ENCODE data around the gene GRIN2D.

GRIN2D gene

GRCh38 chr19:48393559-48394330 is at the start of gene GRIN2D:
Gene GRIN2D (plus strand): TSS chr19:48393668. CDS start chr19:48398393, 4,725 bp downstream.
- DNase-seq (ENCODE audit: low read depth, low spot score): no peak

- DNase-seq (ENCODE audit: low read depth, low spot score): no peak
Observed at GRCh38 chr19:48344892-48345291, 48.6 kb upstream of the GRIN2D start.

GRCh38 chr19:48346191-48346590 is 47.3 kb upstream of the GRIN2D start:
- no peak for DNase-seq (ENCODE audit: low read depth, low spot score)

GRCh38 chr19:48348045-48348444 is 45.4 kb upstream of the GRIN2D start:
- no peak for DNase-seq (ENCODE audit: low read depth, low spot score)

GRCh38 chr19:48348737-48349136 is 44.7 kb upstream of the GRIN2D start:
- DNase-seq (ENCODE audit: low read depth, low spot score): no peak

GRCh38 chr19:48350856-48351255 is 42.6 kb upstream of the GRIN2D start:
- no peak for DNase-seq (ENCODE audit: low read depth, low spot score)

- no peak for DNase-seq (ENCODE audit: low read depth, low spot score)
Observed at GRCh38 chr19:48351341-48351752, 42.1 kb upstream of the GRIN2D start.

GRCh38 chr19:48353677-48354076 is 39.8 kb upstream of the GRIN2D start:
- DNase-seq (ENCODE audit: low read depth, low spot score): no peak

- no peak for DNase-seq (ENCODE audit: low read depth, low spot score)
Observed at GRCh38 chr19:48354332-48354992, 39.0 kb upstream of the GRIN2D start.

GRCh38 chr19:48355365-48355954 is 38.0 kb upstream of the GRIN2D start:
- DNase-seq (ENCODE audit: low read depth, low spot score): no peak

GRCh38 chr19:48359123-48359522 is 34.3 kb upstream of the GRIN2D start:
- no peak for DNase-seq (ENCODE audit: low read depth, low spot score)

- no peak for DNase-seq (ENCODE audit: low read depth, low spot score)
Observed at GRCh38 chr19:48361912-48362311, 31.6 kb upstream of the GRIN2D start.

- peak; percentile 92 for DNase-seq (ENCODE audit: low read depth, low spot score)
Observed at GRCh38 chr19:48362716-48363499, 30.6 kb upstream of the GRIN2D start.

- DNase-seq (ENCODE audit: low read depth, low spot score): no peak
Observed at GRCh38 chr19:48363500-48363809, 30.0 kb upstream of the GRIN2D start.

- peak; percentile 96 for DNase-seq (ENCODE audit: low read depth, low spot score)
Observed at GRCh38 chr19:48363810-48364597, 29.5 kb upstream of the GRIN2D start, which contains the start of the genes SYNGR4 and TMEM143. Gene SYNGR4 (plus strand): TSS chr19:48364367. CDS start chr19:48365843, 1,476 bp downstream. Gene TMEM143 (minus strand): TSS chr19:48363940. CDS start chr19:48363920, 20 bp downstream.

GRCh38 chr19:48364598-48365348 is 28.7 kb upstream of the GRIN2D start:
- no peak for DNase-seq (ENCODE audit: low read depth, low spot score)

- no peak for DNase-seq (ENCODE audit: low read depth, low spot score)
Observed at GRCh38 chr19:48365602-48366001, 27.9 kb upstream of the GRIN2D start.

- DNase-seq (ENCODE audit: low read depth, low spot score): no peak
Observed at GRCh38 chr19:48367855-48368254, 25.6 kb upstream of the GRIN2D start.

- DNase-seq (ENCODE audit: low read depth, low spot score): no peak
Observed at GRCh38 chr19:48368936-48369335, 24.5 kb upstream of the GRIN2D start.

GRCh38 chr19:48370955-48371354 is 22.5 kb upstream of the GRIN2D start:
- no peak for DNase-seq (ENCODE audit: low read depth, low spot score)

Data from iPS DF 19.7 (cell line).